Measurements from ENCODE around the gene ZNF668. TPM values are rescaled to one million over a fixed set of nuclear protein-coding genes. Genes with fewer than 3 reads are reported as not detected.

The ZNF668 gene
- total RNA-seq, 1 experiment from 2014 or later: 16.8 TPM

DNA sequence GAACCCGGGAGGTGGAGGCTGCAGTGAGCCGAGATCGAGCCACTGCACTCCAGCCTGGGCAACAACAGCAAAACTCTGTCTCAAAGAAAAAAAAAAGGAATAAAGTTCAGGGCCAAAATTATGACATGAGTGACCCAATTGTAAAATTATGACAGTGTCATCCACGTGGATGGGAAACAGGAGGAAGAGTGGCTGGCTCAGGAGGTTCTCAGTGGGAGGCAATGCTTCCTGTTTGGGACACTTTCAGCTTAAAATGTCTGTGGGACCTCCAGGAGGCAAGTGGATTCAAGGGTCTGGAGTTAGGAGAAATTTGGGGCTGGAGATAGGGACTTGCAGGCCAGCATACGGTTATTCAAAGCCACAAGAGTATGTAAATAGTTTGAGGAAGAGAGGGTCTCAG is 48.7 kb downstream of the ZNF668 start:
- DNase-seq (ENCODE audit: low read depth, low spot score) (no peak), ATAC-seq (no peak)
- Histone ChIP-seq H3K27me3 (ENCODE audit: insufficient read depth, low read length) (no peaks in the 10 kb centered on the region), H3K4me1 (ENCODE audit: control insufficient read depth in 1 of 2, insufficient read depth in 2 of 2, low read length in 2 of 2) (peaks cover 5 to 7% of the 10 kb centered on the region in 2 experiments; a peak in 1 of 4 replicates), H3K27ac (ENCODE audit: low read depth, low read length) (no peak overlapping the region), H3K79me2 (ENCODE audit: insufficient read depth, low read length) (no peaks in the 10 kb centered on the region), H2AFZ (ENCODE audit: low read depth, low read length, poor library complexity, severe bottlenecking) (no peak overlapping the region), H3K9me3 (ENCODE audit: control insufficient read depth in 1 of 2, insufficient read depth in 1 of 2, low read depth in 1 of 2, low read length in 2 of 2) (no peaks in the 10 kb centered on the region), H3K4me3 (replicated peaks in 1 of 2; ENCODE audit: low read depth in 1 of 2, low read length in 2 of 2) (no peak overlapping the region), H3K4me2 (ENCODE audit: low read length) (no peak overlapping the region), H4K20me1 (ENCODE audit: insufficient read depth) (no peaks in the 10 kb centered on the region), H3K9ac (ENCODE audit: low read length) (no peak overlapping the region), H3K36me3 (ENCODE audit: control insufficient read depth in 1 of 2, insufficient read depth in 2 of 2, low read length in 2 of 2) (no peaks in the 10 kb centered on the region), H3K9me2 (ENCODE audit: insufficient read depth) (no peaks in the 10 kb centered on the region)
- BruUV-seq (replicated peaks): no TSS peak
- POLR2A ChIA-PET: no interaction called here
- RAD21 ChIA-PET (ENCODE audit: low non-redundant PET in 1 of 2, low total read pairs in 2 of 2, uncharacterized antibody in 2 of 2, unreplicated experiment in 2 of 2): no interaction called here
- intact Hi-C loops (cut with micrococcal nuclease): no loop called here
- TF ChIP-seq, protein P1, sequence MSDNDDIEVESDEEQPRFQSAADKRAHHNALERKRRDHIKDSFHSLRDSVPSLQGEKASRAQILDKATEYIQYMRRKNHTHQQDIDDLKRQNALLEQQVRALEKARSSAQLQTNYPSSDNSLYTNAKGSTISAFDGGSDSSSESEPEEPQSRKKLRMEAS (IDR thresholded peaks at IDR 0.05): no peak
- CTCF ChIA-PET: no interaction called here

- intact Hi-C loops (cut with micrococcal nuclease): no loop called here
- no peak overlapping the region for H3K4me2 ChIP-seq (ENCODE audit: low read length)
- BruUV-seq (replicated peaks): no TSS peak
- H3K27me3 ChIP-seq (ENCODE audit: insufficient read depth, low read length): no peaks in the 10 kb centered on the region
- no peaks in the 10 kb centered on the region for H3K9me3 ChIP-seq (ENCODE audit: control insufficient read depth in 1 of 2, insufficient read depth in 1 of 2, low read depth in 1 of 2, low read length in 2 of 2)
- peaks cover 5 to 7% of the 10 kb centered on the region in 2 experiments; a peak in 1 of 4 replicates for H3K4me1 ChIP-seq (ENCODE audit: control insufficient read depth in 1 of 2, insufficient read depth in 2 of 2, low read length in 2 of 2)
- no peaks in the 10 kb centered on the region for H3K79me2 ChIP-seq (ENCODE audit: insufficient read depth, low read length)
- H3K27ac ChIP-seq (ENCODE audit: low read depth, low read length): no peak overlapping the region
- DNase-seq (ENCODE audit: low read depth, low spot score) (no peak), ATAC-seq (no peak)
- POLR2A ChIA-PET: interaction anchor here (0.8 kb wide), 1 partner anchor 156 kb away, joined by 3 read pairs; the partner anchor contains the start of gene FUS
- CTCF ChIA-PET: interaction anchor here (1.3 kb wide), 1 partner anchor 39 kb away, joined by 4 read pairs; the partner anchor contains the start of gene HSD3B7
- no peaks in the 10 kb centered on the region for H4K20me1 ChIP-seq (ENCODE audit: insufficient read depth)
- H3K4me3 ChIP-seq (replicated peaks in 1 of 2; ENCODE audit: low read depth in 1 of 2, low read length in 2 of 2): no peak overlapping the region
- H3K36me3 ChIP-seq (ENCODE audit: control insufficient read depth in 1 of 2, insufficient read depth in 2 of 2, low read length in 2 of 2): no peaks in the 10 kb centered on the region
- RAD21 ChIA-PET (ENCODE audit: low non-redundant PET in 1 of 2, low total read pairs in 2 of 2, uncharacterized antibody in 2 of 2, unreplicated experiment in 2 of 2): no interaction called here
- H2AFZ ChIP-seq (ENCODE audit: low read depth, low read length, poor library complexity, severe bottlenecking): no peak overlapping the region
- no peaks in the 10 kb centered on the region for H3K9me2 ChIP-seq (ENCODE audit: insufficient read depth)
- no peak overlapping the region for H3K9ac ChIP-seq (ENCODE audit: low read length)
- TF ChIP-seq EGR1 (IDR thresholded peaks at IDR 0.05; ENCODE audit: low read depth) (no peak), CEBPB (IDR thresholded peaks at IDR 0.05; ENCODE audit: low read depth) (no peak), YY1 (IDR thresholded peaks at IDR 0.05; ENCODE audit: extremely low read depth, insufficient replicate concordance, low read depth, low read length) (no peak), POLR2AphosphoS5 (IDR thresholded peaks at IDR 0.05; ENCODE audit: low read depth, low read length) (no peak), SP1 (IDR thresholded peaks at IDR 0.05; ENCODE audit: low read depth) (no peak), TCF7L2 (IDR thresholded peaks at IDR 0.05; ENCODE audit: borderline replicate concordance, extremely low read depth, insufficient read depth, insufficient read length) (no peak), RAD21 (IDR thresholded peaks at IDR 0.05; ENCODE audit: low read depth) (no peak), EZH2phosphoT487 (IDR thresholded peaks at IDR 0.05; ENCODE audit: borderline replicate concordance) (no peak), POLR2A (IDR thresholded peaks at IDR 0.05; ENCODE audit: borderline replicate concordance, extremely low read depth, insufficient read depth, insufficient read length) (no peak), CBX3 (IDR thresholded peaks at IDR 0.05; ENCODE audit: low read depth) (no peak), SRF (IDR thresholded peaks at IDR 0.05; ENCODE audit: low read depth) (no peak), FOSL1 (IDR thresholded peaks at IDR 0.05; ENCODE audit: low read depth) (no peak), CTCF (IDR thresholded peaks at IDR 0.05 in 2 of 3, conservative IDR thresholded peaks at IDR 0.05 in 1 of 3; ENCODE audit: borderline replicate concordance in 1 of 3, insufficient read depth in 1 of 3, low read depth in 2 of 3, low read length in 2 of 3) (no peak), ZNF274 (IDR thresholded peaks at IDR 0.05; ENCODE audit: low read depth, low read length) (no peak)
- TF ChIP-seq, protein P2, sequence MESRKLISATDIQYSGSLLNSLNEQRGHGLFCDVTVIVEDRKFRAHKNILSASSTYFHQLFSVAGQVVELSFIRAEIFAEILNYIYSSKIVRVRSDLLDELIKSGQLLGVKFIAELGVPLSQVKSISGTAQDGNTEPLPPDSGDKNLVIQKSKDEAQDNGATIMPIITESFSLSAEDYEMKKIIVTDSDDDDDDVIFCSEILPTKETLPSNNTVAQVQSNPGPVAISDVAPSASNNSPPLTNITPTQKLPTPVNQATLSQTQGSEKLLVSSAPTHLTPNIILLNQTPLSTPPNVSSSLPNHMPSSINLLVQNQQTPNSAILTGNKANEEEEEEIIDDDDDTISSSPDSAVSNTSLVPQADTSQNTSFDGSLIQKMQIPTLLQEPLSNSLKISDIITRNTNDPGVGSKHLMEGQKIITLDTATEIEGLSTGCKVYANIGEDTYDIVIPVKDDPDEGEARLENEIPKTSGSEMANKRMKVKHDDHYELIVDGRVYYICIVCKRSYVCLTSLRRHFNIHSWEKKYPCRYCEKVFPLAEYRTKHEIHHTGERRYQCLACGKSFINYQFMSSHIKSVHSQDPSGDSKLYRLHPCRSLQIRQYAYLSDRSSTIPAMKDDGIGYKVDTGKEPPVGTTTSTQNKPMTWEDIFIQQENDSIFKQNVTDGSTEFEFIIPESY (IDR thresholded peaks at IDR 0.05; ENCODE audit: extremely low read depth, insufficient replicate concordance, low read length): no peak
- TF ChIP-seq, protein P1 (IDR thresholded peaks at IDR 0.05): no peak
Measured at GRCh38 chr16:31023627-31024226, 50.3 kb downstream of the ZNF668 start.
